ENCODE measurements around the gene TOMM7. TPM values are rescaled to one million over a fixed set of nuclear protein-coding genes. Genes with fewer than 3 reads are reported as not detected.
A peak's percentile ranks its signal among the peaks of the same experiment; 100 is the strongest.

The TOMM7 gene
- total RNA-seq, 3 donors from 2014 or later (not counting 1 experiment from before 2014, with no cell fraction given), result 194 to 286 (median 269) TPM

- H3K4me1 Mint-ChIP-seq, result peaks cover 32 to 33% of the 10 kb centered on the region in 2 donors
- H3K27ac Mint-ChIP-seq, result no peak overlapping the region
- H3K9me3 Mint-ChIP-seq, result no peaks in the 10 kb centered on the region
- H3K27me3 Mint-ChIP-seq (ENCODE audit: low read depth in 2 of 2), result peaks cover 7 to 25% of the 10 kb centered on the region in 2 donors
- no peaks in the 10 kb centered on the region for H3K9me3 ChIP-seq (ENCODE audit: control insufficient read depth, insufficient read depth, low read length)
- no peaks in the 10 kb centered on the region for H3K36me3 Mint-ChIP-seq
- 79% methylated on average over 2 of the region's 2 CpGs for WGBS (ENCODE audit: insufficient coverage)
- no peak overlapping the region for H3K27ac ChIP-seq (ENCODE audit: low read length)
- H3K4me1 ChIP-seq (ENCODE audit: control insufficient read depth, insufficient read depth, low read length), result peaks cover 13% of the 10 kb centered on the region
- H3K4me3 ChIP-seq (ENCODE audit: low read length), result no peak overlapping the region
- no peak overlapping the region for H3K4me3 Mint-ChIP-seq
- intact Hi-C loops (cut with micrococcal nuclease), result no loop called here
- TF ChIP-seq, protein P1, sequence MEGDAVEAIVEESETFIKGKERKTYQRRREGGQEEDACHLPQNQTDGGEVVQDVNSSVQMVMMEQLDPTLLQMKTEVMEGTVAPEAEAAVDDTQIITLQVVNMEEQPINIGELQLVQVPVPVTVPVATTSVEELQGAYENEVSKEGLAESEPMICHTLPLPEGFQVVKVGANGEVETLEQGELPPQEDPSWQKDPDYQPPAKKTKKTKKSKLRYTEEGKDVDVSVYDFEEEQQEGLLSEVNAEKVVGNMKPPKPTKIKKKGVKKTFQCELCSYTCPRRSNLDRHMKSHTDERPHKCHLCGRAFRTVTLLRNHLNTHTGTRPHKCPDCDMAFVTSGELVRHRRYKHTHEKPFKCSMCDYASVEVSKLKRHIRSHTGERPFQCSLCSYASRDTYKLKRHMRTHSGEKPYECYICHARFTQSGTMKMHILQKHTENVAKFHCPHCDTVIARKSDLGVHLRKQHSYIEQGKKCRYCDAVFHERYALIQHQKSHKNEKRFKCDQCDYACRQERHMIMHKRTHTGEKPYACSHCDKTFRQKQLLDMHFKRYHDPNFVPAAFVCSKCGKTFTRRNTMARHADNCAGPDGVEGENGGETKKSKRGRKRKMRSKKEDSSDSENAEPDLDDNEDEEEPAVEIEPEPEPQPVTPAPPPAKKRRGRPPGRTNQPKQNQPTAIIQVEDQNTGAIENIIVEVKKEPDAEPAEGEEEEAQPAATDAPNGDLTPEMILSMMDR (IDR thresholded peaks at IDR 0.05), result no peak
- no peak for DNase-seq
- no peak for ATAC-seq
- peaks cover 2% of the 10 kb centered on the region for H3K27me3 ChIP-seq (ENCODE audit: control insufficient read depth, insufficient read depth, low read length)
- H3K36me3 ChIP-seq (ENCODE audit: control insufficient read depth, insufficient read depth, low read length), result no peaks in the 10 kb centered on the region
Measured at GRCh38 chr7:22824760-22825159, 2.1 kb upstream of the TOMM7 start.

GRCh38 chr7:22823142-22823497 lies 471 bp upstream of the TOMM7 start:
- Histone ChIP-seq H3K27me3 (ENCODE audit: control insufficient read depth, insufficient read depth, low read length) (peaks cover 2% of the 10 kb centered on the region), H3K9me3 (ENCODE audit: control insufficient read depth, insufficient read depth, low read length) (no peaks in the 10 kb centered on the region), H3K4me1 (ENCODE audit: control insufficient read depth, insufficient read depth, low read length) (peaks cover 13% of the 10 kb centered on the region), H3K27ac (ENCODE audit: low read length) (peak overlapping the region; percentile 81), H3K36me3 (ENCODE audit: control insufficient read depth, insufficient read depth, low read length) (no peaks in the 10 kb centered on the region), H3K4me3 (ENCODE audit: low read length) (peak overlapping the region; percentile 89)
- ATAC-seq (peak in 1 of 3 donors; percentile 1), DNase-seq (no peak)
- H3K36me3 Mint-ChIP-seq, result no peaks in the 10 kb centered on the region
- peaks cover 34 to 36% of the 10 kb centered on the region in 2 donors for H3K4me1 Mint-ChIP-seq
- H3K4me3 Mint-ChIP-seq, result peak overlapping the region; percentile 99
- TF ChIP-seq, protein P1 (IDR thresholded peaks at IDR 0.05), result no peak
- intact Hi-C loops (cut with micrococcal nuclease), result no loop called here
- WGBS (ENCODE audit: insufficient coverage), result 58% methylated on average over 3 of the region's 3 CpGs
- H3K27me3 Mint-ChIP-seq (ENCODE audit: low read depth in 2 of 2), result peaks cover 7 to 22% of the 10 kb centered on the region in 2 donors
- no peaks in the 10 kb centered on the region for H3K9me3 Mint-ChIP-seq
- peak overlapping the region; percentile 97 to 98 for H3K27ac Mint-ChIP-seq

DNA sequence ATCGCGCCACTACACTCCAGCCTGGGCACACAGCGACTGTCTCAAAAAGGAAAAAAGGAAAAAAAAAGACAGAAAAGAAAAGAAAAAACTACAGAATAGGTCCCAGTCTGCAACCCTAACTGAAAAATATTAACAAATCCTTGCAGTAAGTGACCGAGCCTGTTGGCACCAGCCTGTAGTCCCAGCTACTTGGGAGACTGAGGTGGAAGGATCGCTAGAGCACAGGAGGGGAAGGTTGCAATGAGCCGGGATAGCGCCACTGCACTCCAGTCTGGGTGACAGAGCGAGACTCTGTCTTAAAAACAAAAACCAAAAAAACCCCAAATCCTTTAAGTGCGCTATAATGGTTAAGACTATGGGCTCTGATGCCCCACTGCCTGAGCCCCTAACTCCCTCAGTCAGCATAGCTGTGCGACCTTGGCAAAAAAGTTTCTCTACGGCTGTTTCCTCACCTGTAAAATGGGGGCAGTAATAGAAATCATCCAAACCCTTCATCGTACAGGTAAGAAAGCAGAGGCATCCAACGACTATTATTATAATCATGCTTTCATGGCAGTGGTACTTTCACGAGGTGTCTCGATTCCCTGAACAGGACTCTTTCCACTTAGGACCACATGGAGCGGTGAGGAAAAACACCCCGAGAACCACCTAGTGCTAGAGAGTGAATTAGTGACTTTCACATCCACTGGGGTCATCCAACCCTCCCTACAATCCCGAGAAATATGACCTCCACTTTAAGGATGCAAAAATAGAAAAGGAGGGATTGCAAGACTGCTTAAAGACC lies 755 bp downstream of the TOMM7 start:
- Mint-ChIP-seq H3K27ac (peak overlapping the region; percentile 97 to 98), H3K27me3 (ENCODE audit: low read depth in 2 of 2) (peaks cover 7 to 18% of the 10 kb centered on the region in 2 donors), H3K4me3 (peak overlapping the region; percentile 99), H3K36me3 (no peaks in the 10 kb centered on the region), H3K9me3 (no peaks in the 10 kb centered on the region), H3K4me1 (peaks cover 34 to 41% of the 10 kb centered on the region in 2 donors)
- ATAC-seq (peak in 1 of 3 donors; percentile 2), DNase-seq (peak in 1 of 2 donors; percentile 34)
- Histone ChIP-seq H3K27me3 (ENCODE audit: control insufficient read depth, insufficient read depth, low read length) (peaks cover 2% of the 10 kb centered on the region), H3K27ac (ENCODE audit: low read length) (peak overlapping the region; percentile 81), H3K4me3 (ENCODE audit: low read length) (peak overlapping the region; percentile 89), H3K36me3 (ENCODE audit: control insufficient read depth, insufficient read depth, low read length) (peaks cover 8% of the 10 kb centered on the region), H3K4me1 (ENCODE audit: control insufficient read depth, insufficient read depth, low read length) (peaks cover 13% of the 10 kb centered on the region), H3K9me3 (ENCODE audit: control insufficient read depth, insufficient read depth, low read length) (no peaks in the 10 kb centered on the region)
- TF ChIP-seq, protein P1 (IDR thresholded peaks at IDR 0.05), result no peak
- intact Hi-C loops (cut with micrococcal nuclease), result loop anchor here (1.0 kb wide), 2 partner anchors 31 to 192 kb away; partner anchors contain the start of gene HYCC1
- 16% methylated on average over 17 of the region's 18 CpGs for WGBS (ENCODE audit: insufficient coverage)

Data from natural killer cell (primary cell).